HL-60/S4 (cell line): ENCODE results near the gene TRMT13.
"Not testable (repeated sequence)": the region's sequence is repeated elsewhere in the genome, so short reads cannot be mapped to it uniquely, and the experiment has no call there.

Source experiments
- in situ Hi-C: fragments of 300-500 bp; cut with MboI; formaldehyde crosslinking; loops from 2 replicates; pipeline ENCODE4 v1.14.3; 2022; ENCODE audit warnings: low sequenced_read_pairs

The TRMT13 gene

DNA sequence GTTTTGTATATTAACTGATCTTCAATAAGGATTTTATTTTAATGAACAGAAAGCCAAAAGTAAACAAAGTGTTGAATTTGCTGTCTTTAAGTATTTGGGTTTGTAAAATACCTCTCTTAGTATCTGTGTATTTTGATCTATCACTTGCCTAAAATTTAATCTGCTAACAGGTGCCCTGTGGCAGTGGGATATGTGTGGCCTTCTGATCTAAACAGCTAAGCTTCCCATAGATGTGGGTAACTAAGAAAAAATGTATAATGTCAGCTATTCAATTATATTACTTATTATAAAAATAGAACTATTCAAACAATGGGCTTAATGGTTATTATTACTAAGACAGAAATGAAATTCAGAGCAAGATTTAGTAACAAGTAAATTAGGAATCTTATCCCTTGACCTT lies 29.9 kb downstream of the TRMT13 start:
- in situ Hi-C loops: no loop called here

DNA sequence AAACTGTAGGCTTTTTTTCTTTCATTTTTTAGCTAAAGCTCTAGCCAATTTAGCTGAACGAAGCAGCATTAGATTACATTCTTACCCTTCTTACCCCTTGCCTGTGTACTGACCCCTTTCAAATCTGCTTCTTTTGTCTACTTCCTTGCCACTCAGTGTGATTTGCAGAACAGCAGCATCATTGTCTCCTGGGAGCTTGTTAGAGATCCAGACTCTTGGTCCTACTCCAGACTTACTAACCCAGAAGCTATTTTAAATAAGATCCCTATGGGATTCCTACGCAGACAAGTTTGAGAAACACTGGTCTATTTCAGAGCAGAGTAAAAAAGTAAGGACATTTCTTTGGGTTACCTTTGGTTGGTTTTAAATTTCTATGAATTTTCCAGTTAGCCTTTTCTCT lies 31.3 kb downstream of the TRMT13 start:
- in situ Hi-C loops: no loop called here

- in situ Hi-C loops: no loop called here
Measured at GRCh38 chr1:100164702-100165101, 31.7 kb downstream of the TRMT13 start.

- in situ Hi-C loops: no loop called here
Measured at GRCh38 chr1:100168051-100168450, 35.1 kb downstream of the TRMT13 start.

- in situ Hi-C loops: no loop called here
Measured at GRCh38 chr1:100177295-100178041, 44.5 kb downstream of the TRMT13 start.

DNA sequence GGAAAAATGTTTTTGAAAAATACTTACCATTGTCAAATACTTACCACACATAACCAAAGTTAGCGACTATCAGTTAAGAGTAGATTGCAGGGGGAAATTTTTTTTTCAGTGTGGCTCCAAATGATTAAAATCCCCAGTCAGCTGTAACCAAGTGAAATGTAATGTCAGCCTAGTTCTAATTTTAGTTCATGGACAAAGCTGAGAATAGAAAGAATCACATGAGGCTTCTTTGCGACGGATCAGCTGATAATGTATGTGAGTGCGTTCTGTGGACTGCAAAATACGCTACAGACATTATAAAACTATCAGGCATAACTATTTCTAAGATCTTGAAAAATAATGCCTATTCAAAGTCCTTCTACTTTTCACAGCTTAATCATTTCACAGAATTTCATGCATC lies 45.1 kb downstream of the TRMT13 start, which contains the start of gene LRRC39:
TSS of gene LRRC39 (minus strand) at position 166 of the 400 bp plus-strand sequence. CDS start 9,740 bp downstream, outside the sequence.
- in situ Hi-C loops: no loop called here

DNA sequence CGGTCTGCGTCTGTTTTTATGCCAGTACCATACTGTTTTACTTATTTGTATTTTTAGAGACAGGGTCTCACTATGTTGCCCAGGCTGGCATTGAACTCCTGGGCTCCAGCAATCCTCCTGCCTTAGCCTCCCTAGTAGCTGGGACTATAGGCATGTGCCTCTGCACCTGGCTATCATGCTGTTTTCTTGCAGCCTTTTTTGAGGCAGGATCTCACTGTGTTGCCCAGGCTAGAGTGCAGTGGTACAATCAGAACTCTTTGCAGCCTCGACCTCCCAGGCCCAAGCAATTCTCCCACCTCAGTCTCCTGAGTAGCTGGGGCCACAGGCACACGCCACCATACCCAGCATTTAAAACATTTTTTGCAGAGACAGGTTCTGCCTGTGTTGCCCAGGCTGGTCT lies 50.4 kb downstream of the TRMT13 start:
- in situ Hi-C loops: no loop called here

- in situ Hi-C loops: no loop called here
Measured at GRCh38 chr1:100184536-100184935, 51.6 kb downstream of the TRMT13 start.

GRCh38 chr1:100187912-100188311 lies 54.9 kb downstream of the TRMT13 start:
- in situ Hi-C loops: no loop called here

- in situ Hi-C loops: no loop called here
Measured at GRCh38 chr1:100188617-100189016, 55.7 kb downstream of the TRMT13 start.

- in situ Hi-C loops: no loop called here
Measured at GRCh38 chr1:100198596-100198995, 65.6 kb downstream of the TRMT13 start.

- in situ Hi-C loops: not testable (repeated sequence)
Measured at GRCh38 chr1:100200060-100200459, 67.1 kb downstream of the TRMT13 start.
